GM12878 (cell line): ENCODE data around the gene PRDM16. TPM values are rescaled to one million over a fixed set of nuclear protein-coding genes. Genes with fewer than 3 reads are reported as not detected.

Source experiments
- ATAC-seq: fragments of 200-7000 bp; cut with Tn5 transposase; 3 replicates; pipeline ENCODE4 v1.9.1; 2020; ENCODE audit warnings: mild to moderate bottlenecking, moderate library complexity
- BruUV-seq: library from RNA; stranded (reverse); fragments of 400-500 nt; replicated peaks from 2 replicates; lab custom pipeline; 2021; lab: Mats Ljungman, UMichigan
- CTCF ChIA-PET: fragments of 300-600 bp; sonication (Branson Sonifier 250); formaldehyde crosslinking; extraction: SDS; loops from one replicate; lab custom pipeline; 2021; ENCODE audit warnings: inconsistent platforms; lab: Yijun Ruan, JAX
- POLR2A ChIA-PET: fragments of 350-600 bp; formaldehyde crosslinking; extraction: SDS; loops from one replicate; lab custom pipeline; 2021; ENCODE audit warnings: inconsistent platforms; lab: Charles Lee
- RAD21 ChIA-PET: fragments of 300-600 bp; sonication (Branson Sonifier 250); formaldehyde crosslinking; loops from one replicate; lab custom pipeline; 2023; ENCODE audit warnings: antibody characterized with exemption; ENCODE audit not compliant: unreplicated experiment; lab: Charles Lee
- SMC1A ChIA-PET: fragments of 300-600 bp; sonication (Branson Sonifier 250); formaldehyde crosslinking; loops from one replicate; lab custom pipeline; 2023; ENCODE audit not compliant: unreplicated experiment, uncharacterized antibody; lab: Charles Lee
- DNase-seq: peaks from one replicate; pipeline ENCODE4 v3.0.0-alpha.2; 2011; ENCODE audit warnings: low read depth, low spot score
- FAIRE-seq: peaks from 3 replicates; lab custom pipeline; 2011; peaks lifted over from hg19 to GRCh38; lab: Jason Lieb, UNC
- H2AFZ ChIP-seq: 2 replicates; pipeline ENCODE4 v1.6.0; 2011; ENCODE audit warnings: low read depth, low read length, control low read depth; ENCODE audit not compliant: control insufficient read depth
- H3K27ac ChIP-seq: 2 replicates; pipeline ENCODE4 v1.5.1; 2011; ENCODE audit warnings: control low read depth; ENCODE audit not compliant: control insufficient read depth, insufficient read depth
- H3K27me3 ChIP-seq, 2 experiments: replicated peaks in 1 of 2; 2 replicates each; pipeline versions ENCODE4 v1.6.0 to v1.6.1; 2011; ENCODE audit warnings: low read length in 1 of 2; ENCODE audit not compliant: control insufficient read depth in 2 of 2, insufficient read depth in 2 of 2
- H3K36me3 ChIP-seq, 2 experiments: 2 replicates each; pipeline ENCODE4 v1.5.1; 2011; ENCODE audit warnings: low read length in 1 of 2; ENCODE audit not compliant: control insufficient read depth in 2 of 2, insufficient read depth in 2 of 2
- H3K4me1 ChIP-seq: 2 replicates; pipeline ENCODE4 v1.6.1; 2011; ENCODE audit warnings: mild to moderate bottlenecking, low read length, moderate library complexity, mixed read lengths; ENCODE audit not compliant: control insufficient read depth, insufficient read depth
- H3K4me2 ChIP-seq: 2 replicates; pipeline ENCODE4 v1.6.0; 2011; ENCODE audit warnings: control low read depth; ENCODE audit not compliant: control insufficient read depth, insufficient read depth
- H3K4me3 ChIP-seq: fragments of 200-600 bp; sonication (generic); 2 replicates; pipeline ENCODE4 v1.5.1; 2016
- H3K79me2 ChIP-seq: 2 replicates; pipeline ENCODE4 v1.6.0; 2011; ENCODE audit warnings: low read length; ENCODE audit not compliant: control insufficient read depth, insufficient read depth
- H3K9ac ChIP-seq: 2 replicates; pipeline ENCODE4 v1.8.0; 2011; ENCODE audit warnings: low read length, control low read depth, mixed read lengths; ENCODE audit not compliant: control insufficient read depth, insufficient read depth
- H3K9me3 ChIP-seq: replicated peaks from 3 replicates; pipeline ENCODE4 v1.5.1; 2011; ENCODE audit warnings: mild to moderate bottlenecking, low read length; ENCODE audit not compliant: control insufficient read depth, insufficient read depth
- H4K20me1 ChIP-seq: 2 replicates; pipeline ENCODE4 v1.6.0; 2011; ENCODE audit not compliant: control insufficient read depth, insufficient read depth
- BACH1 ChIP-seq: fragments of 450-650 bp; IDR thresholded peaks from 2 replicates; pipeline ENCODE4 v1.6.1; 2017; ENCODE audit warnings: mild to moderate bottlenecking, borderline replicate concordance
- BCLAF1 ChIP-seq: fragments of 450-650 bp; IDR thresholded peaks from 2 replicates; pipeline ENCODE4 v1.6.1; 2017; ENCODE audit warnings: antibody characterized with exemption, mild to moderate bottlenecking, moderate library complexity
- CBX3 ChIP-seq: fragments of 200-600 bp; sonication (generic); IDR thresholded peaks from 2 replicates; pipeline ENCODE4 v1.6.1; 2016; ENCODE audit warnings: low read depth, borderline replicate concordance
- CREB1 ChIP-seq: IDR thresholded peaks from 2 replicates; pipeline ENCODE4 v1.6.1; 2012; ENCODE audit warnings: low read depth, mild to moderate bottlenecking, inconsistent platforms
- CTCF ChIP-seq, 3 experiments: IDR thresholded peaks in 2 of 3; conservative IDR thresholded peaks in 1 of 3; 2 replicates each; pipeline ENCODE4 v1.5.1; 2011; ENCODE audit warnings: low read depth in 3 of 3, low read length in 3 of 3, mild to moderate bottlenecking in 3 of 3, control low read depth in 2 of 3, moderate library complexity in 2 of 3, inconsistent platforms in 1 of 3, mixed read lengths in 1 of 3; ENCODE audit not compliant: control insufficient read depth in 2 of 3, insufficient read depth in 1 of 3; ENCODE audit errors: extremely low read depth in 1 of 3
- E2F8 ChIP-seq: fragments of 450-650 bp; IDR thresholded peaks from 2 replicates; pipeline ENCODE4 v1.6.1; 2018; ENCODE audit warnings: mild to moderate bottlenecking, low read depth, moderate library complexity; ENCODE audit not compliant: partially characterized antibody
- FOXK2 ChIP-seq: fragments of 450-650 bp; IDR thresholded peaks from 2 replicates; pipeline ENCODE4 v1.6.1; 2017; ENCODE audit warnings: mild to moderate bottlenecking, moderate library complexity
- IKZF2 ChIP-seq, 2 experiments: fragments of 450-650 bp; IDR thresholded peaks; 2 replicates each; pipeline ENCODE4 v1.6.1; 2017; ENCODE audit warnings: mild to moderate bottlenecking in 2 of 2, moderate library complexity in 2 of 2
- KDM1A ChIP-seq: fragments of 200-600 bp; sonication (generic); IDR thresholded peaks from 2 replicates; pipeline ENCODE4 v1.6.1; 2016; ENCODE audit warnings: borderline replicate concordance
- RCOR1 ChIP-seq: conservative IDR thresholded peaks from 2 replicates; pipeline ENCODE4 v1.6.1; 2012; ENCODE audit warnings: low read depth, low read length, improper control_type of control experiment
- TAF1 ChIP-seq: IDR thresholded peaks from 2 replicates; pipeline ENCODE4 v1.6.1; 2011; ENCODE audit warnings: mild to moderate bottlenecking, low read depth, low read length, borderline replicate concordance
- WGBS: methylation state at CpG from one replicate; pipeline ENCODE4 v1.1.6; 2016; ENCODE audit warnings: low lambda C conversion rate; ENCODE audit not compliant: insufficient replicate concordance, insufficient coverage; ENCODE audit errors: missing lambda C conversion rate; 5-methylcytosine and 5-hydroxymethylcytosine counted together
- in situ Hi-C: fragments of 300-500 bp; cut with MboI; formaldehyde crosslinking; loops from 9 replicates; pipeline ENCODE4 v1.14.3; 2018; ENCODE audit warnings: mixed read lengths
- intact Hi-C: fragments of 100-400 bp; cut with micrococcal nuclease; formaldehyde crosslinking; loops from one replicate; pipeline ENCODE4 v1.14.2; 2022; ENCODE audit not compliant: unreplicated experiment
- polyA plus RNA-seq, 11 experiments: library from polyadenylated mRNA; depleted of rRNA in 4 of 11; unstranded in 6 of 11; stranded (reverse) in 5 of 11; fragments of >200 nt; fragmentation: Nextera tagmentation in 4 of 11; fragmentation: Illumina TruSeq in 1 of 11; extraction: Ambion mirVana in 4 of 11; extraction: Trizol in 1 of 11; gene quantifications; 1 replicate in 1 of 11; 2 replicates in 10 of 11; pipeline versions ENCODE4 v1.2.1 to v1.2.3, GENCODE V29; 2011 to 2016; ENCODE audit warnings: inconsistent platforms in 2 of 11, missing spikeins in 2 of 11, low read depth in 1 of 11
- total RNA-seq, 4 experiments: library from RNA; depleted of rRNA in 3 of 4; stranded (reverse); fragments of >200 nt in 3 of 4; fragmentation: Illumina TruSeq in 1 of 4; extraction: Trizol in 1 of 4; gene quantifications; 2 replicates each; pipeline versions ENCODE4 v1.2.1 to v1.2.3, GENCODE V29; 2013 to 2021

Gene PRDM16
- total and polyA plus RNA-seq, 10 of the 15 experiments (the other 5 are each of a cell fraction or from before 2014, with no cell fraction given), result 0.03 TPM; not detected in 9

- TF ChIP-seq CTCF (IDR thresholded peaks at IDR 0.05 in 2 of 3, conservative IDR thresholded peaks at IDR 0.05 in 1 of 3; ENCODE audit: control insufficient read depth in 2 of 3, extremely low read depth in 1 of 3, insufficient read depth in 1 of 3, low read depth in 3 of 3, low read length in 3 of 3), result no peak
- no peak for TF ChIP-seq IKZF2 (IDR thresholded peaks at IDR 0.05)
- no peak for TF ChIP-seq KDM1A
- no peak for TF ChIP-seq FOXK2
- no peak for TF ChIP-seq TAF1
- TF ChIP-seq CREB1, result no peak
- no peak for TF ChIP-seq RCOR1
- no peak for TF ChIP-seq E2F8
These were observed 44.2 kb downstream of the PRDM16 start (continued) for GRCh38 chr1:3113047-3113740.

- in situ Hi-C loops (no loop called here), intact Hi-C loops (no loop called here)
- FAIRE-seq (no peak), DNase-seq (no peak), ATAC-seq (no peak)
- Histone ChIP-seq H3K4me3 (no peak overlapping the region), H3K36me3 (no peaks in the 10 kb centered on the region), H3K4me1 (no peaks in the 10 kb centered on the region), H2AFZ (no peak overlapping the region), H3K27me3 (no peaks in the 10 kb centered on the region), H3K79me2 (no peaks in the 10 kb centered on the region), H3K9me3 (no peaks in the 10 kb centered on the region; the same call in 2 of the 3 replicates), H3K9ac (no peak overlapping the region), H3K27ac (no peak overlapping the region), H4K20me1 (no peaks in the 10 kb centered on the region), H3K4me2 (no peak overlapping the region)
- ChIA-PET CTCF (no interaction called here), RAD21 (no interaction called here), SMC1A (no interaction called here), POLR2A (no interaction called here)
- 60% methylated on average over 6 of the region's 6 CpGs for WGBS
- no TSS peak for BruUV-seq
- TF ChIP-seq BACH1, result no peak
- TF ChIP-seq BCLAF1, result no peak
- no peak for TF ChIP-seq CBX3
These were observed 44.7 kb downstream of the PRDM16 start for GRCh38 chr1:3113741-3114056.
